Measurements from ENCODE around the gene SLC22A23.

The SLC22A23 gene

GRCh38 chr6:3471286-3471685 is 14.4 kb upstream of the SLC22A23 start:
- no peak for DNase-seq (ENCODE audit: low read depth in 2 of 2)

- no peak for DNase-seq (ENCODE audit: low read depth in 2 of 2)
Observed at GRCh38 chr6:3468585-3468984, 11.7 kb upstream of the SLC22A23 start.

GRCh38 chr6:3467996-3468395 is 11.1 kb upstream of the SLC22A23 start:
- no peak for DNase-seq (ENCODE audit: low read depth in 2 of 2)

- DNase-seq (ENCODE audit: low read depth in 2 of 2), result no peak
Observed at GRCh38 chr6:3466488-3467219, 9.8 kb upstream of the SLC22A23 start.

GRCh38 chr6:3460253-3460652 is 3.4 kb upstream of the SLC22A23 start:
- no peak for DNase-seq (ENCODE audit: low read depth in 2 of 2)

- no peak for DNase-seq (ENCODE audit: low read depth in 2 of 2)
Observed at GRCh38 chr6:3458706-3459421, 2.0 kb upstream of the SLC22A23 start.

GRCh38 chr6:3457710-3458602 is 1.1 kb upstream of the SLC22A23 start:
- no peak for DNase-seq (ENCODE audit: low read depth in 2 of 2)

GRCh38 chr6:3456395-3456897 is 404 bp downstream of the SLC22A23 start:
- DNase-seq (ENCODE audit: low read depth in 2 of 2), result no peak

GRCh38 chr6:3455569-3456394 is 1.1 kb downstream of the SLC22A23 start:
- DNase-seq (ENCODE audit: low read depth in 2 of 2), result no peak

- DNase-seq (ENCODE audit: low read depth in 2 of 2), result peak in 1 of 2 donors; percentile 21
Observed at GRCh38 chr6:3455147-3455568, 1.7 kb downstream of the SLC22A23 start.

- no peak for DNase-seq (ENCODE audit: low read depth in 2 of 2)
Observed at GRCh38 chr6:3454273-3455010, 2.4 kb downstream of the SLC22A23 start.

- DNase-seq (ENCODE audit: low read depth in 2 of 2), result no peak
Observed at GRCh38 chr6:3453413-3454272, 3.2 kb downstream of the SLC22A23 start.

GRCh38 chr6:3451498-3451897 is 5.4 kb downstream of the SLC22A23 start:
- no peak for DNase-seq (ENCODE audit: low read depth in 2 of 2)

- DNase-seq (ENCODE audit: low read depth in 2 of 2), result no peak
Observed at GRCh38 chr6:3450888-3451287, 6.0 kb downstream of the SLC22A23 start.

- DNase-seq (ENCODE audit: low read depth in 2 of 2), result no peak
Observed at GRCh38 chr6:3449750-3450305, 7.0 kb downstream of the SLC22A23 start.

- no peak for DNase-seq (ENCODE audit: low read depth in 2 of 2)
Observed at GRCh38 chr6:3449321-3449720, 7.5 kb downstream of the SLC22A23 start.

GRCh38 chr6:3447005-3447404 is 9.8 kb downstream of the SLC22A23 start:
- no peak for DNase-seq (ENCODE audit: low read depth in 2 of 2)

- no peak for DNase-seq (ENCODE audit: low read depth in 2 of 2)
Observed at GRCh38 chr6:3446184-3446583, 10.7 kb downstream of the SLC22A23 start.

Measured in stimulated activated CD4-positive, alpha-beta T cell treated with anti-CD3 and anti-CD28 coated beads, Interleukin-4, amount 100 ng/mL, for 48 hours (primary cell).